NOMO-1 (cell line): ENCODE data around the gene FAM107B.

Source experiments
- DNase-seq, 2 experiments: peaks; one replicate each; lab custom pipeline; 2025; ENCODE audit not compliant: unreplicated experiment in 2 of 2; lab: John Stamatoyannopoulos, UW

Gene FAM107B

GRCh38 chr10:14585287-14586193 lies 189.2 kb downstream of the FAM107B start:
- no peak for DNase-seq

- no peak for DNase-seq
Measured at GRCh38 chr10:14584661-14585060, 190.0 kb downstream of the FAM107B start.

GRCh38 chr10:14583967-14584366 lies 190.7 kb downstream of the FAM107B start:
- no peak for DNase-seq

- DNase-seq: no peak
Measured at GRCh38 chr10:14583252-14583651, 191.4 kb downstream of the FAM107B start.

- DNase-seq: no peak
Measured at GRCh38 chr10:14581553-14582321, 193.0 kb downstream of the FAM107B start.

- DNase-seq: no peak
Measured at GRCh38 chr10:14580671-14581332, 193.9 kb downstream of the FAM107B start.

- DNase-seq: peak; percentile 64 to 85
Measured at GRCh38 chr10:14579405-14579804, 195.3 kb downstream of the FAM107B start.

- peak; percentile 38 to 58 for DNase-seq
Measured at GRCh38 chr10:14578060-14578952, 196.4 kb downstream of the FAM107B start.

- DNase-seq: no peak
Measured at GRCh38 chr10:14574885-14575284, 199.8 kb downstream of the FAM107B start.

GRCh38 chr10:14574291-14574690 lies 200.4 kb downstream of the FAM107B start:
- DNase-seq: no peak

- DNase-seq: no peak
Measured at GRCh38 chr10:14573666-14574261, 200.9 kb downstream of the FAM107B start.

- no peak for DNase-seq
Measured at GRCh38 chr10:14572811-14573210, 201.9 kb downstream of the FAM107B start.

GRCh38 chr10:14571866-14572507 lies 202.7 kb downstream of the FAM107B start:
- no peak for DNase-seq

- no peak for DNase-seq
Measured at GRCh38 chr10:14570800-14571199, 203.9 kb downstream of the FAM107B start.

- DNase-seq: no peak
Measured at GRCh38 chr10:14569274-14570060, 205.2 kb downstream of the FAM107B start.

- DNase-seq: no peak
Measured at GRCh38 chr10:14567421-14567820, 207.3 kb downstream of the FAM107B start.

GRCh38 chr10:14566498-14566897 lies 208.2 kb downstream of the FAM107B start:
- no peak for DNase-seq

- no peak for DNase-seq
Measured at GRCh38 chr10:14565199-14565598, 209.5 kb downstream of the FAM107B start.
